HEK293 (cell line): ENCODE results near the gene METTL26.
A peak's percentile ranks its signal among the peaks of the same experiment; 100 is the strongest.

Source experiments
- BCL11A ChIP-seq: fragments of 450-650 bp; formaldehyde crosslinking; IDR thresholded peaks from 2 replicates; pipeline ENCODE4 v1.5.1; 2016; ENCODE audit warnings: low read depth, missing biosample characterization, missing genetic modification characterization
- BCL6B ChIP-seq: fragments of 450-650 bp; formaldehyde crosslinking; IDR thresholded peaks from 2 replicates; pipeline ENCODE4 v1.5.1; 2017; ENCODE audit warnings: missing biosample characterization, missing genetic modification characterization
- HOXC10 ChIP-seq: sonication (generic); formaldehyde crosslinking; IDR thresholded peaks from 2 replicates; pipeline ENCODE4 v1.8.1; 2023; ENCODE audit warnings: mild to moderate bottlenecking, missing genetic modification reagents
- MYNN ChIP-seq: fragments of 450-650 bp; formaldehyde crosslinking; IDR thresholded peaks from 2 replicates; pipeline ENCODE4 v1.5.1; 2016; ENCODE audit warnings: missing biosample characterization, missing genetic modification characterization, borderline replicate concordance
- PATZ1 ChIP-seq: fragments of 450-650 bp; formaldehyde crosslinking; IDR thresholded peaks from 2 replicates; pipeline ENCODE4 v1.5.1; 2016; ENCODE audit warnings: missing biosample characterization, missing genetic modification characterization
- ZBTB11 ChIP-seq: fragments of 450-650 bp; formaldehyde crosslinking; conservative IDR thresholded peaks from 2 replicates; pipeline ENCODE4 v1.5.1; 2016; ENCODE audit warnings: low read depth, missing biosample characterization, missing genetic modification characterization
- ZNF19 ChIP-seq: fragments of 450-650 bp; formaldehyde crosslinking; IDR thresholded peaks from 2 replicates; pipeline ENCODE4; 2016; ENCODE audit warnings: missing biosample characterization, missing genetic modification characterization, low read depth
- ZNF266 ChIP-seq: fragments of 450-650 bp; formaldehyde crosslinking; IDR thresholded peaks from 2 replicates; pipeline ENCODE4 v1.5.1; 2016; ENCODE audit warnings: missing biosample characterization, missing genetic modification characterization, low read depth
- ZNF280C ChIP-seq: fragments of 450-650 bp; formaldehyde crosslinking; IDR thresholded peaks from 2 replicates; pipeline ENCODE4 v1.5.1; 2016; ENCODE audit warnings: missing biosample characterization, missing genetic modification characterization
- ZNF366 ChIP-seq: fragments of 450-650 bp; formaldehyde crosslinking; conservative IDR thresholded peaks from 2 replicates; pipeline ENCODE4 v1.5.1; 2016; ENCODE audit warnings: missing biosample characterization, missing genetic modification characterization
- ZNF449 ChIP-seq: fragments of 450-650 bp; formaldehyde crosslinking; IDR thresholded peaks from 2 replicates; pipeline ENCODE4 v1.5.1; 2017; ENCODE audit warnings: missing biosample characterization, mild to moderate bottlenecking, missing genetic modification characterization, moderate library complexity
- ZNF48 ChIP-seq: fragments of 450-650 bp; formaldehyde crosslinking; IDR thresholded peaks from 2 replicates; pipeline ENCODE4 v1.5.1; 2016; ENCODE audit warnings: missing biosample characterization, missing genetic modification characterization
- ZNF514 ChIP-seq: fragments of 450-650 bp; formaldehyde crosslinking; IDR thresholded peaks from 2 replicates; pipeline ENCODE4 v1.5.1; 2016; ENCODE audit warnings: missing biosample characterization, missing genetic modification characterization
- ZNF558 ChIP-seq: fragments of 450-650 bp; formaldehyde crosslinking; IDR thresholded peaks from 2 replicates; pipeline ENCODE4 v1.5.1; 2016; ENCODE audit warnings: missing biosample characterization, missing genetic modification characterization
- ZNF580 ChIP-seq: fragments of 450-650 bp; formaldehyde crosslinking; IDR thresholded peaks from 2 replicates; pipeline ENCODE4 v1.5.1; 2016; ENCODE audit warnings: missing biosample characterization, missing genetic modification characterization
- ZNF600 ChIP-seq: fragments of 450-650 bp; formaldehyde crosslinking; IDR thresholded peaks from 2 replicates; pipeline ENCODE4 v1.5.1; 2016; ENCODE audit warnings: missing biosample characterization, missing genetic modification characterization
- ZNF610 ChIP-seq: fragments of 450-650 bp; formaldehyde crosslinking; IDR thresholded peaks from 2 replicates; pipeline ENCODE4 v1.5.1; 2016; ENCODE audit warnings: missing biosample characterization, missing genetic modification characterization, borderline replicate concordance
- ZNF692 ChIP-seq: fragments of 450-650 bp; formaldehyde crosslinking; IDR thresholded peaks from 2 replicates; pipeline ENCODE4 v1.5.1; 2016; ENCODE audit warnings: missing biosample characterization, missing genetic modification characterization
- ZNF704 ChIP-seq: fragments of 450-650 bp; formaldehyde crosslinking; IDR thresholded peaks from 2 replicates; pipeline ENCODE4 v1.5.1; 2016; ENCODE audit warnings: missing biosample characterization, missing genetic modification characterization
- ZNF830 ChIP-seq: fragments of 450-650 bp; IDR thresholded peaks from 2 replicates; pipeline ENCODE4 v1.5.0; 2018; ENCODE audit warnings: missing biosample characterization, missing genetic modification characterization, low read depth, mild to moderate bottlenecking, moderate library complexity
- ZSCAN23 ChIP-seq: fragments of 450-650 bp; formaldehyde crosslinking; IDR thresholded peaks from 2 replicates; pipeline ENCODE4 v1.5.1; 2016; ENCODE audit warnings: missing biosample characterization, missing genetic modification characterization
- ZSCAN4 ChIP-seq: fragments of 450-650 bp; formaldehyde crosslinking; IDR thresholded peaks from 2 replicates; pipeline ENCODE4 v1.5.1; 2017; ENCODE audit warnings: missing biosample characterization, missing genetic modification characterization

The METTL26 gene

GRCh38 chr16:641326-642188 is 5.5 kb upstream of the METTL26 start, which contains the start of gene MCRIP2 (continued):
- no peak for TF ChIP-seq ZNF830 (tag by site-specific recombination)
- no peak for TF ChIP-seq ZNF704 (tag by site-specific recombination)
- TF ChIP-seq ZNF692, result no peak; the same call in 1 of the 2 replicates
- TF ChIP-seq ZSCAN4, result no peak
- no peak for TF ChIP-seq ZNF558 (tag by site-specific recombination)
- TF ChIP-seq ZNF580 (tag by site-specific recombination), result no peak
- no peak for TF ChIP-seq BCL11A (tag by site-specific recombination)
- TF ChIP-seq ZNF610 (tag by site-specific recombination), result no peak
- TF ChIP-seq ZNF266 (tag by site-specific recombination), result no peak
- no peak for TF ChIP-seq MYNN (tag by site-specific recombination)
- TF ChIP-seq ZNF280C, result no peak
- TF ChIP-seq ZBTB11 (tag by site-specific recombination), result no peak
- no peak for TF ChIP-seq ZNF514 (tag by site-specific recombination)
- no peak for TF ChIP-seq HOXC10 (CRISPR knock-in tag)
- TF ChIP-seq PATZ1 (tag by site-specific recombination), result peak; percentile 95
- no peak for TF ChIP-seq ZNF449
- TF ChIP-seq BCL6B, result no peak
- TF ChIP-seq ZNF48 (tag by site-specific recombination), result no peak
- TF ChIP-seq ZSCAN23 (tag by site-specific recombination), result no peak
- no peak for TF ChIP-seq ZNF19 (tag by site-specific recombination)
- no peak for TF ChIP-seq ZNF366
- 0 out of 2 replicates have a peak, but pooled peaks have one; percentile 28 for TF ChIP-seq ZNF600 (tag by site-specific recombination)
